HEK293 (cell line): Measurements from ENCODE around the gene ST7L.

Source experiments
- CTCF ChIA-PET: fragments of 350-600 bp; formaldehyde crosslinking; extraction: SDS; loops from one replicate; lab custom pipeline; 2021; ENCODE audit warnings: antibody characterized with exemption; lab: Yijun Ruan, JAX
- POLR2A ChIA-PET: fragments of 300-600 bp; formaldehyde crosslinking; extraction: SDS; loops from one replicate; lab custom pipeline; 2020; ENCODE audit warnings: antibody characterized with exemption, inconsistent platforms; lab: Yijun Ruan, JAX
- H3K27ac ChIP-seq: fragments of 200-500 bp; sonication (Bioruptor generic); 2 replicates; pipeline ENCODE4 v1.5.1; 2014; ENCODE audit warnings: low read depth, low read length, control low read depth, inconsistent platforms; ENCODE audit errors: extremely low read depth
- H3K36me3 ChIP-seq, 2 experiments: fragments of 200-500 bp in 1 of 2; sonication (Bioruptor generic) in 1 of 2; 1 replicate in 1 of 2; 2 replicates in 1 of 2; pipeline ENCODE4 v1.5.1; 2014 to 2017; ENCODE audit warnings: inconsistent platforms in 2 of 2, low read length in 2 of 2; ENCODE audit not compliant: control insufficient read depth in 2 of 2, insufficient read depth in 1 of 2
- H3K4me1 ChIP-seq: fragments of 200-500 bp; sonication (Bioruptor generic); 2 replicates; pipeline ENCODE4 v1.5.1; 2014; ENCODE audit warnings: mild to moderate bottlenecking, low read length, inconsistent platforms; ENCODE audit not compliant: control insufficient read depth, insufficient read depth
- H3K4me3 ChIP-seq: 2 replicates; pipeline ENCODE4 v1.5.1; 2011; ENCODE audit warnings: low read depth, mild to moderate bottlenecking, control low read depth, low read length, moderate library complexity
- H3K9me3 ChIP-seq: fragments of 200-500 bp; sonication (Bioruptor generic); 2 replicates; pipeline ENCODE4 v1.5.1; 2014; ENCODE audit warnings: low read depth, low read length, inconsistent platforms; ENCODE audit not compliant: control insufficient read depth, insufficient read depth
- FEZF1 ChIP-seq: fragments of 450-650 bp; formaldehyde crosslinking; IDR thresholded peaks from 2 replicates; pipeline ENCODE4 v1.5.1; 2016; ENCODE audit warnings: missing biosample characterization, missing genetic modification characterization
- HIC1 ChIP-seq: fragments of 450-650 bp; formaldehyde crosslinking; IDR thresholded peaks from 2 replicates; pipeline ENCODE4 v1.5.1; 2016; ENCODE audit warnings: missing biosample characterization, missing genetic modification characterization
- HOXC10 ChIP-seq: sonication (generic); formaldehyde crosslinking; IDR thresholded peaks from 2 replicates; pipeline ENCODE4 v1.8.1; 2023; ENCODE audit warnings: mild to moderate bottlenecking, missing genetic modification reagents
- KLF7 ChIP-seq: fragments of 450-650 bp; formaldehyde crosslinking; IDR thresholded peaks from 2 replicates; pipeline ENCODE4 v1.5.1; 2016; ENCODE audit warnings: missing biosample characterization, missing genetic modification characterization, borderline replicate concordance
- PRDM10 ChIP-seq: fragments of 450-650 bp; formaldehyde crosslinking; IDR thresholded peaks from 2 replicates; pipeline ENCODE4 v1.5.1; 2016; ENCODE audit warnings: missing biosample characterization, missing genetic modification characterization
- REST ChIP-seq: fragments of 450-650 bp; formaldehyde crosslinking; IDR thresholded peaks from 2 replicates; pipeline ENCODE4 v1.5.1; 2016; ENCODE audit warnings: missing biosample characterization, missing genetic modification characterization
- SP2 ChIP-seq: fragments of 450-650 bp; formaldehyde crosslinking; IDR thresholded peaks from 2 replicates; pipeline ENCODE4 v1.5.1; 2016; ENCODE audit warnings: missing biosample characterization, missing genetic modification characterization
- ZFP37 ChIP-seq: fragments of 450-650 bp; formaldehyde crosslinking; IDR thresholded peaks from 2 replicates; pipeline ENCODE4 v1.5.1; 2016; ENCODE audit warnings: missing biosample characterization, missing genetic modification characterization
- ZNF140 ChIP-seq: fragments of 450-650 bp; formaldehyde crosslinking; IDR thresholded peaks from 2 replicates; pipeline ENCODE4 v1.5.1; 2016; ENCODE audit warnings: missing biosample characterization, missing genetic modification characterization
- ZNF148 ChIP-seq: fragments of 450-650 bp; formaldehyde crosslinking; IDR thresholded peaks from 2 replicates; pipeline ENCODE4 v1.5.0; 2017; ENCODE audit warnings: missing biosample characterization, missing genetic modification characterization, borderline replicate concordance
- ZNF155 ChIP-seq: fragments of 450-650 bp; formaldehyde crosslinking; IDR thresholded peaks from 2 replicates; pipeline ENCODE4 v1.5.1; 2016; ENCODE audit warnings: missing biosample characterization, missing genetic modification characterization
- ZNF529 ChIP-seq: fragments of 450-650 bp; formaldehyde crosslinking; IDR thresholded peaks from 2 replicates; pipeline ENCODE4 v1.5.1; 2017; ENCODE audit warnings: missing genetic modification characterization, missing biosample characterization; ENCODE audit not compliant: insufficient replicate concordance
- ZNF654 ChIP-seq: fragments of 450-650 bp; formaldehyde crosslinking; IDR thresholded peaks from 2 replicates; pipeline ENCODE4 v1.5.1; 2016; ENCODE audit warnings: low read depth, missing biosample characterization, missing genetic modification characterization
- ZNF658 ChIP-seq: fragments of 450-650 bp; formaldehyde crosslinking; IDR thresholded peaks from 2 replicates; pipeline ENCODE4; 2016; ENCODE audit warnings: missing biosample characterization, missing genetic modification characterization
- ZNF660 ChIP-seq: fragments of 450-650 bp; IDR thresholded peaks from 2 replicates; pipeline ENCODE4 v1.5.1; 2018; ENCODE audit warnings: missing biosample characterization, mild to moderate bottlenecking, missing genetic modification characterization
- ZNF670 ChIP-seq: fragments of 450-650 bp; formaldehyde crosslinking; IDR thresholded peaks from 2 replicates; pipeline ENCODE4 v1.5.1; 2016; ENCODE audit warnings: missing biosample characterization, missing genetic modification characterization, low read depth
- ZNF792 ChIP-seq: fragments of 450-650 bp; formaldehyde crosslinking; IDR thresholded peaks from 2 replicates; pipeline ENCODE4 v1.5.1; 2016; ENCODE audit warnings: missing biosample characterization, missing genetic modification characterization
- ZXDB ChIP-seq: fragments of 450-650 bp; formaldehyde crosslinking; IDR thresholded peaks from 2 replicates; pipeline ENCODE4 v1.5.1; 2016; ENCODE audit warnings: missing biosample characterization, missing genetic modification characterization

The ST7L gene

GRCh38 chr1:112634367-112634766, 15.4 kb upstream of the ST7L start (continued):
- TF ChIP-seq ZNF654 (tag by site-specific recombination) (no peak), FEZF1 (peak; percentile 78), ZNF140 (no peak), HIC1 (tag by site-specific recombination) (peak; percentile 20; the same call in 1 of the 2 replicates), ZNF529 (peak; percentile 7), SP2 (tag by site-specific recombination) (no peak), ZXDB (tag by site-specific recombination) (peak; percentile 20; the same call in 1 of the 2 replicates), ZNF155 (no peak)

- Histone ChIP-seq H3K4me3 (no peak overlapping the region), H3K4me1 (peaks cover 34% of the 10 kb centered on the region), H3K36me3 (peaks cover 0 to 13% of the 10 kb centered on the region in 2 experiments; a peak in 2 of 3 replicates), H3K27ac (no peak overlapping the region), H3K9me3 (no peaks in the 10 kb centered on the region)
- TF ChIP-seq ZNF792 (tag by site-specific recombination), result no peak
- no peak for TF ChIP-seq PRDM10 (tag by site-specific recombination)
- TF ChIP-seq ZFP37, result no peak
- TF ChIP-seq ZNF670 (tag by site-specific recombination), result no peak
- TF ChIP-seq ZNF148 (tag by site-specific recombination), result no peak
- no peak for TF ChIP-seq HOXC10 (CRISPR knock-in tag)
- TF ChIP-seq ZNF660 (tag by site-specific recombination), result no peak
- TF ChIP-seq ZNF658 (tag by site-specific recombination), result no peak
- no peak for TF ChIP-seq REST
- TF ChIP-seq KLF7 (tag by site-specific recombination), result no peak
- ChIA-PET POLR2A (no interaction called here), CTCF (interaction anchor here (0.6 to 1.4 kb wide), 5 partner anchors 19 to 121 kb away, joined by 3 to 5 read pairs (median 3); no protein-coding TSS in a partner anchor)
Measured at GRCh38 chr1:112633628-112634027, 14.7 kb upstream of the ST7L start.
